DMS 273 (cell line): ENCODE data around the gene SLC35F1.

ENCODE experiments used
- DNase-seq: peaks from one replicate; lab custom pipeline; 2025; ENCODE audit not compliant: unreplicated experiment; lab: John Stamatoyannopoulos, UW

SLC35F1 gene

DNA sequence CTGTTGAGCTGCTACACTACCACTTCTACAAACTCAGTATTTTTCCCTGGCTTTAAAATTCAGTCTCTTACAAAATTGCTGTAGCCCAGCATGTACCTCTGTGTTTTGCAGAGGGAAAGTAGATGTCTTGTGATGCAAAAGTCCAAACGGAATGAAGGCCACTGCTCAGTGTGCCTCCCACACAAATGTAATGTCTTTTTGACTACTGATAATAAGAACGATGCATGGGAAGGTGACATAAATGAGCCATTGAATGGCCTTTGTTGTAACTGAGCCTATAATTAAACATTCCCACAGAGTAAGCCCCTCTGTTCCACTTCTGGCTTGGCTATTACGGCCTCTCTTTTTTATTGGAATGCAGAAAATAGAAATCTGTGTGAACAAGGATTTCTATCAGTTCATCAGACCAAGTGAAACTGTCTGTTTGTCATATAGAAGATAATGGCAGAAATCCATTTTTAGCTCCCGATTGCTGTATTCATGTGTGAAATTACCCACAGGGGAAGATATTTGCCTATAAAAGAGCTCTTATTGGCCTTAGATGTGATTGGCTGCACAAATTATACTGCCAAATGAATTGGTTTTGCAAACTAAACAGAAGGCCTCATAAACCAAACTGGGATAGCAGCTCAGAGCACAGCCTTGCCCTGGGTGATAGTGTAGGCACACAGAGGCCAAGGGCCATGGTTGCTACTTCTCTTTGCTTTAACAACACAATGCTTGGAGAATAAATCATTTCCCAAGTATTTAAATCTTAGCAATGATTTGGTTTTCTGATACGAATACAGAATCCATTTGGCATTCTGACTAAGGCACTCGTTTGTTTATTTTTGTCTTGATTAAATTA, 399.6 kb downstream of the SLC35F1 start:
- DNase-seq = no peak

- DNase-seq = no peak
These were observed 400.5 kb downstream of the SLC35F1 start for GRCh38 chr6:118307581-118307980.

DNA sequence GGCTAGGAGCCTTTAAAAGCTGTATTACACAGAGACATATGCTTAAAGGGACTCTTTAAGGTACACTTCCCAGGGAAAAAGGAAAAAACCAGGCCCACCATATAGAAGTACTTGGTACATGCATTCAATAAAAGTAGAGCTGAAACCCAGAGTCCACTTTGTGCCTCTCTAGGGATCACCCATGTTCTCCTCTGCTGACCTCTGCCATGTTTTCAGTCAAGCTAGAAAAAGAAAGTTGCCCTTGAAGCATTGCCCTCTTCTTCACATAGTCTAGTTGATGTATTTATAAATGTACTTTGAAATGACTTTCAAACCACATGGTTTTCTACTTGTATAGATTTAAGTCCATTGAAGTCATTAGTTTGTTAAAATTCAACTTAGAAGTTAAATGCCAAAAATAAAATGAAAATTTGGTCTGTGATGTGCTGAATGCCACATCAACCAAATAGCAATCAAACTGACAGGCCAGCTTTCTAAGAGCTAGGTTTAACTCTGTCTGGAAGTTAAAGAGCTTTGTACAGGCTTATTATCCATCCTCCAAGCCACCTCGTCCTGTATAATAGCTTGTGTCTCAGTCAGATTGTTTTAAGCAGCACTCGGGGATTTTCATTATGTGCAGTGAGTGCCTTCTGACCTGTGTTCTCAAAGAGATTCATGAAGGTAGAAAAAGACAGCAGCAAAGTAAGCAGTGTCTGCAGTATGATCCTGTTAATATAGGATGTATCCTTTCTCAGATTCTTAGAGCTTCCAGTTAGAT, 402.5 kb downstream of the SLC35F1 start:
- no peak for DNase-seq

GRCh38 chr6:118313208-118313607, 406.1 kb downstream of the SLC35F1 start:
- DNase-seq = no peak

- no peak for DNase-seq
These were observed 406.7 kb downstream of the SLC35F1 start for GRCh38 chr6:118313762-118314161.

DNA sequence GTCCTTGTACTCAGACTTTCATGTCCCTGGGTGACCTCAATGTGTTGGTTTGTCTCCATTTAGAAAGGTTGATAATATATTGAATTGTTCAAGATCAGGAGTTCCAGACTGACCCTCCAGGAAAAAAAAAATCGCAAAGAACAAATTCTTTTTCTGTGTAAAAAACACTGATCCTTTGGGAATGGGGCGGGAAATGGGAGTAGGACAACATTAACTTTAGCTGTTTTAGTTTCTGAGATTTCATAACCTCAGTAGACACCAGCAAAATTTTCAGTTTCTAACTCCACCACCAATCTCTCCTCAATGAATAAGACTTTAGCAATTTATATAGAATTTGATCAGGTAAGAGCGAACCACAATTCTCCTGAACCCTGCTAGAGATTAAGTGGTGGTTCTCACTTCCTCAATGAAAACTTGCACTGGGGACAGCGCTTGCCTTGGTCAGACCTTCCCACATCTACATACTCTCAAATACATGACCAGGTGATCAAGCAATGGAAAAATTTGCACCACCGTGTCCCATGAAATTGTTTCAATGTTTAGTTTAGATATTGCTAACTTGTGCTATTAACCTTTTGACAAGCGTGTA, 409.8 kb downstream of the SLC35F1 start:
- DNase-seq = no peak

- DNase-seq = no peak
These were observed 410.8 kb downstream of the SLC35F1 start for GRCh38 chr6:118317581-118318563.

- no peak for DNase-seq
These were observed 411.6 kb downstream of the SLC35F1 start for GRCh38 chr6:118318648-118319047.

GRCh38 chr6:118319416-118319815, 412.4 kb downstream of the SLC35F1 start:
- no peak for DNase-seq

- DNase-seq = no peak
These were observed 413.0 kb downstream of the SLC35F1 start for GRCh38 chr6:118319894-118320649.

DNA sequence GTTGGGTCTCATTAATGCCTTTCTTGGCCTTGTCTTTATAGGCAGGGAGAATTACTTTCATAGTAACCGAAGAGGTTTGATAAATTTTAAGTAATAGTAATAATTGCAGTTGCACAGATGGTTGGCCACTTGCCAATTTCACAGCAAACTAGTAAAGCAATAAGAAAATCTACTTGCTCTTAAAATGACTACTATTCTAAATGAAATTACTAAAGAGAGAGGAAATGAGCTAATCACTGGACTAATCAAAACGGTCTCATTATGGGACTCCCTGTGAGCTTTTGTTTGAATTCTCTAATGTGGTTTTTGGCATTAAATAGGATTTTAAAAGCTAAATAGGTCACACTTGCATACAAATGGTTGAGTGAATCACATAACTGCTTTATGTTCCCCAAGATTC, 413.6 kb downstream of the SLC35F1 start:
- DNase-seq = peak; percentile 35

DNA sequence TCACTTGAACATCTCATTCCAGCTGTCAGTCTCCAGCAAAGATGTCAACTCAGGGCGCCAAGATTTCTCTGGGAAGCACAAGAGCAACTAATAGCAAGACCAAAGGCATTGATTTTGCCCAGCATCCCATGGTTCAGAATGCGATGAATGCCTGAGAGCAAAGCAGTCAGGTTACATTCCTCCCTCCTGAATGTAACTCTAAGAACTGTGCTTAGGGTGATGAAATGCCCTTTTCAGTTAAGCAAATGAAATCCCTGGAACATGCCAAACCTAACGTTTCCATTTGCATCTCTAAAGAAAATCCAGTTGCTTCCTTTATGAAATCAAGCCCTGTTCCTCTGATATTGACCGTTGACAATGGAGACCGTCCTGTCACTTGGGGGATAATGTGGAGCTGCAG, 417.1 kb downstream of the SLC35F1 start:
- no peak for DNase-seq

DNA sequence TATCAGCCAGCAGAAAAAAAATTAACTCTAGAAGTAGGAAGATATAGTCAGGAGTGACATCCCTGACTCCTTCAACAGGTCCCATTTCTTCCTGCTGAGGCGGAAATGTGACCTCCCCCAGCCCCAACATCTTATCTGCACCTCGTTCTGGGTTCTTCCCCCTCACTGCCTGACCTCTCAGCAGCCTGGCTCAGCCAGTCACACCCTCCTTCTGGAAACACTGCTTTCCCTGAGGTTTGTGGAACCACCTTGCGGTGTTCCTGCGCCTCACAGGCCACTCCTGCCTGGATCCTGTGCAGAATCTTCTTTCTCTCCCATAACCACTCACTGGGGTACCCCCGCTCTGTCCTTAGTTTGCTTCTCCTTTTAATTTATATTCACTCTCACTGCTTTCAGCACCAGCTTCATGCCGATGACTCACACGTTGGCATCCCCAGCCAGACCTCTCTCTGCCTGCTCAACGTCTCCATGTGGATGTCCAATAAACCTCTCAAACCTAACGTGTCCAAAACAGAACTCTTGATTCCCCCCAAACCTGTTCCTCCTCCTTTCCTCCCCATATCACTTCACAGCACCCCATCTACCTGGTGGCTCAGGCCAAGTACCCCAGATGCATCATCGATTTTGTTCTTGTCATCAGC, 418.3 kb downstream of the SLC35F1 start:
- no peak for DNase-seq

DNA sequence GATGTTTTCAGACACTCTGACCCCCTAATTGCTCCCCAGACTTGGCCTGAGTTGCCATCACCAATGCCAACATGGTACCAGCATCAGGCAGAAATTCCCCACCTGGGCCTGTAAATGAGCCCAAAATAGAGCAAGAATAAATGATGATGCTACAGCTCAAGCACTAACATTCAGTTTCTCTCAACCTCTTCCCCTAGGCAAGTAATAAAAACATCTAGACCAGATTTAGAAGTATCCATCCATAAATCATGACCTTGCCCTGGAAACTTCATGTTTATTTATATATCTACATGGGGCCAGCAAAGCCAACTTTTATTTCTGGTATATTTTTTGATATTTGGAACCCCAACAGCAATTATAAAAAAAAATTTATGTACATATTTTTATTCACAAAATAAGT, 419.6 kb downstream of the SLC35F1 start:
- DNase-seq = no peak

DNA sequence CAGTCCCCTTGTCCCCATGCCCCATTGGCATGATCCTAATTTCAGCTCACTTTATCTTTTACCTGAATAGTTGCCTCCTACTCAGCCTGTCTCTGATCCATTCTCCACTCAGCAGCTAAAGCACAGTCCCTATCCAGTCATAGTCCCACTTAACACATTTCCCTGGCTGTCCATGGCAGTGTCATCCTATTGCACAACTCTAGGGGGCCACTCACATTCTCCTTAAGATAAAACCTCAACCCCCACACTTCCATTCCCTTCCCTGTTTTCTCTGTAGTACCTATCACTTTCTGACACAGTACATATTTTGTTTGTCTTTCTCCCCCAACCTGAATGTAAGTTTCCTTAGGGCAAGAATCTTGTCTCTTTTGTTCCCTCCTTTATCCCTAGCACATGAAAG, 420.2 kb downstream of the SLC35F1 start:
- DNase-seq = no peak

DNA sequence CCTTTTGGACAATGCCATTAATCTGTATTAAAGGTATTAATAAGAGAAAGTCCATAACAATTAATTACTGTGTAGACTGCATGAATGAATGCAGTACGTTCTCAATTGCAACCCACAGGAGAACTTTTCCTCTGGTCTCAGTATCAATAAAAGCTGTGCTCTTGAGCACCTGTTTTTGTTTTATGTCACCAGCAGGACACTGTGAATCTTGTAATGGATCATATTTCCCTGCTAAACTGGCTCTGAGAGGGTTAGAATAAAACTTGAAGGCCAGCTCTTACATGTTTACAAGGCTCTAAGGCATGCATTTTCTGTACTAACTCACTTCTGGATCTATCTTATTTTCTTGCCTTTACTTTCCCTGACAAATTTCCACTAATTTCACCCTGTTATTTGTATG, 426.7 kb downstream of the SLC35F1 start:
- DNase-seq = no peak

DNA sequence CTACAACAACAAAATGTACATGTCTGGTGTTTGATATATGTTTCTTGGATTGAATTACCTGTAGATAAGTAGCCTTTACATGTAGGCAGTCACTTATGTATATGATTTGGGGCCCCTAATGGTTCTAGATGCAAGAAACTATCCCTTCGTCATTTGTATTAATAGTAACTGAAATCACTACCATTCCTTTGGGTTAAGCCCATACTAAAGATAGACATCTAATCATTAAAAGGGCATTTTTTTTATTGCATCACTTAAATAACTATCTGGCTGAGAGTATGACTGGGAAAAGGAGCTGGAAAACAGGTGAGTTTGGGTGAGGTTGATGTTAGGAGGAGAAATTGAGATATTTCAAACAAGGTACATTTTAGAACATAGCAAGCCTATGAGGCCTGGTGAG, 427.6 kb downstream of the SLC35F1 start:
- no peak for DNase-seq

DNA sequence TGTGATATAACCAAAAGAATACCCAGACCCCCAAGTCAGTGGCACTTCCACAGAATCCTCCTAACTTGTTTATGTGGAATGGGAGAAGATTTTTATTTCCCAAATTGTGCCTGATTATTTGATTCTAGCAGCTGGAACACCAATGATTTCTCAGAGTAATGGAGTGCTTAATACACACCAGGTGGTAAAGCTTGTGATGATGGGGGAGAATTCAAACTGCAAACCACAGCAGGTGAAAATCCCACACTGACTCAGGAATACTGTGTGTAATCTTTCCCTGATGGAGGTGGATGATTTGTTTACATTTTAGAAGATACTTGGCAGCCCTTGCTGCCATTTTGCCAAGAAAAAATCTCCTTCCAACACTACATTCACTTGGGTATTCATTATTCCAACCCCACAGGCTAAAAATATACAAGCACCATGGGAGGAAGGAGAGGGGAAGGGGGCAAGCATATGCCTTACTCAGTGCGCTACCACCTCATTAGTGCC, 428.3 kb downstream of the SLC35F1 start:
- no peak for DNase-seq

DNA sequence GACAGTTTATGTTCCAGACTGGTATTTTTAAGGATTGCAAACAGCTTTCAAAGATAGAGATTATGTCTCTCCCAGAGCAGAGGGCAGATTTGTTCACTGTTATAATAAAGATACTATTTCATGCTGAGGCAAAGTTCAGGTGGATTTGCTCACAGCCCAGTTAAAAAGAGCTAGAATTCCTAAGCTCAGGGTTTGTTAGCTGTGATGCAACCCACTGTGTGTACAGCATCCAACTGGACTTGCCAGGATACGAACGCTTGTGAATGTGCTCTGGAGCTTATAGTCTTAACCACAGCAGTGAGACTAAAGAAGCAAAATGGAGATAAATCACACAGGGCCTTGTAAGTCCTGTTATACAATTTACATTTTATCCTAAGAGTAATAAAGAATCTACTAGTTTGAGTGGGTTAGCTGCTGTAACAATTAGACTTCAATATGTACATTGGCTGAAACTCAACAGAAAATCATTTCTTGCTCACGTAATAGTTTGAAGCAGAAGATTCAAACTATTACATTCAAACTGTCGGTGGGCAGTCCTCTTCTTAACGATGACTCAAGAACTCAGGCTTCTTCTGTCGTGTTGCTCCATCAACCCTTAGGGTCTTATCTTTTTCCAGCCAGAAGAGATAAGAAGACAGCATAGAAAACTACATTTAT, 437.1 kb downstream of the SLC35F1 start:
- DNase-seq = no peak
